ENCODE results near the gene SPINK6. TPM values are rescaled to one million over a fixed set of nuclear protein-coding genes. Genes with fewer than 3 reads are reported as not detected.

Gene SPINK6
- total RNA-seq, 1 donor from 2014 or later: not detected

DNA sequence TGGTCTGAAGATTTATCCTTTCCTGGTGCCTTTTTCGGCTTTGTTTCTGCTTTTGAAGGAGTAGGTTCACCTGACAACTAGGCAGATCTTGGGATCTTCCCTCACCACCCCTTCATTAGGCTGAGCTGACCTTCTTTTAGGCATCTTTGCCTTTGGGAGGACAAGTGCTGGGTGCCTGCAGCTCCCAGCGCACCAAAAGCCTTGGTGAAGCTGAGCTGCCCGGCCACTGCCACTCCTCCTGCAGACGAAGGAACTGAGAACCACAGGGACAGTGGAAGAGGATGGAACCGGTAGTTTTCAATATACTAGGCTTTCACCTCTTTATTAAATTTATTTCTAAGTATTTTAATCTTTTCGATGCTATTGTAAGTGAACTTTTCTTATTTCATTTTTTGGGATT lies 18.7 kb downstream of the SPINK6 start:
- intact Hi-C loops (cut with DNase I): no loop called here
- no peaks in the 10 kb centered on the region for H3K9me3 ChIP-seq
- no peak for ATAC-seq

DNA sequence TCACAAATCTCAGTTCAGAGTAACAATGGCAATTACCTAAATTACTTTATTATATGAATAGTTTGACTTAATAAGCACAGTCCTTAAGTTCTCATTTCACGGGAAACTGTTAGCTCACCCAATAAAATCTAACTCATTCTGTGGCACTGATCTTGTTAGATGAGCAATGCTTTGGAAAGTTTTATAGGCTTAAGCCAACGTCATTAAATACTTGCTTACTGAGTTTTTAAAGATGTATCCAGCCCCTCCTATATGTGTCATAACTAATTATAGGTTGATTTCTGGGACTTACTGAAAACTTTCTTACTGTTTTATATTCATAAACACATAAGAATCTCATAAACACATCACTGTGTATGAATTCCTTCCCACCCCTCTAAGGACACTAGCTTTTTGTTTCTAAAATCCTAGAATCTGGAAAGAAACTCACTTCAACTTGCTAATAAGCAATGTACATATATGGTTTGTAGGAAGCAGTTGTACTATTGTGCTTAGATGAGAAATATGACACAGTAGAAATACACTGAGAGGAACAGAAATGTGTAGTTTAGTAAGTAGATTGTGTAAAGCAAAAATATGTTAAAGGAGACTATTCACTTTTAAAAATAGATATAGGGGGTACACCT lies 21.4 kb downstream of the SPINK6 start:
- TF ChIP-seq, protein P1, sequence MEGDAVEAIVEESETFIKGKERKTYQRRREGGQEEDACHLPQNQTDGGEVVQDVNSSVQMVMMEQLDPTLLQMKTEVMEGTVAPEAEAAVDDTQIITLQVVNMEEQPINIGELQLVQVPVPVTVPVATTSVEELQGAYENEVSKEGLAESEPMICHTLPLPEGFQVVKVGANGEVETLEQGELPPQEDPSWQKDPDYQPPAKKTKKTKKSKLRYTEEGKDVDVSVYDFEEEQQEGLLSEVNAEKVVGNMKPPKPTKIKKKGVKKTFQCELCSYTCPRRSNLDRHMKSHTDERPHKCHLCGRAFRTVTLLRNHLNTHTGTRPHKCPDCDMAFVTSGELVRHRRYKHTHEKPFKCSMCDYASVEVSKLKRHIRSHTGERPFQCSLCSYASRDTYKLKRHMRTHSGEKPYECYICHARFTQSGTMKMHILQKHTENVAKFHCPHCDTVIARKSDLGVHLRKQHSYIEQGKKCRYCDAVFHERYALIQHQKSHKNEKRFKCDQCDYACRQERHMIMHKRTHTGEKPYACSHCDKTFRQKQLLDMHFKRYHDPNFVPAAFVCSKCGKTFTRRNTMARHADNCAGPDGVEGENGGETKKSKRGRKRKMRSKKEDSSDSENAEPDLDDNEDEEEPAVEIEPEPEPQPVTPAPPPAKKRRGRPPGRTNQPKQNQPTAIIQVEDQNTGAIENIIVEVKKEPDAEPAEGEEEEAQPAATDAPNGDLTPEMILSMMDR (IDR thresholded peaks at IDR 0.05): no peak
- Histone ChIP-seq H3K9me3 (no peaks in the 10 kb centered on the region), H3K27ac (no peak overlapping the region), H3K36me3 (no peaks in the 10 kb centered on the region), H3K27me3 (ENCODE audit: low read depth) (no peaks in the 10 kb centered on the region), H3K4me1 (no peaks in the 10 kb centered on the region), H3K4me3 (no peak overlapping the region)
- intact Hi-C loops (cut with DNase I): no loop called here
- no peak for ATAC-seq
- DNase-seq: no peak

More for the DNA sequence above, 18.7 kb downstream of the SPINK6 start:
- no peak overlapping the region for H3K4me3 ChIP-seq
- no peaks in the 10 kb centered on the region for H3K4me1 ChIP-seq
- TF ChIP-seq, protein P1 (IDR thresholded peaks at IDR 0.05): no peak
- H3K36me3 ChIP-seq: no peaks in the 10 kb centered on the region
- DNase-seq: peak; percentile 23
- no peak overlapping the region for H3K27ac ChIP-seq
- H3K27me3 ChIP-seq (ENCODE audit: low read depth): no peaks in the 10 kb centered on the region

DNA sequence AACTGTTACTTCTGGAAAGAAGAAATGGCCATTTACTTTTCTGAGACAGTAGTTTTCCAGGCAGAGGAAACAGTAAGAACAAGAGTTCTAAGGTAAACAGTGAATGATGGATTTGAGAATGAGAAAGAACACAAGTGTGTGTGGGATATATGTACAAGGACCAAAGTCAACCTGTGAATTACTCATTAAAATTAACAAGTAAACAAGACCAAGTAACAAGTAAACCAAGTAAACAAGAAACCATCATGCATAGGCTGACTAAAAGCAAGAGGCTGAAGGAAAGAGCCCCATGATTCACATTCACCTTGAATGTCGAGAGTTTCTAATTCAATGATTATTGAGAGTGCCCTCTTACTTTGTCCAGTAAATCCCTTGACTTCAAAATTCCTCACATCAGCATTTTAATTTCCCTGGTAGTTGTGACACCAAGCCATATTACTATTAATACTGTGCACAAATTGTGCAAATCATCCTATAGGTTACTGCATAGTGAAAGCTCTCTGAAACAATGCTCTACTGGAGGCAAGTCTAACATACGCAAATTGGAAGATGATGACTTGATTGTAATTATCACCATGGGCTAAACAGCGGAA lies 25.6 kb downstream of the SPINK6 start:
- intact Hi-C loops (cut with DNase I): no loop called here
- no peaks in the 10 kb centered on the region for H3K27me3 ChIP-seq (ENCODE audit: low read depth)
- no peaks in the 10 kb centered on the region for H3K9me3 ChIP-seq
- TF ChIP-seq, protein P1 (IDR thresholded peaks at IDR 0.05): no peak
- H3K27ac ChIP-seq: no peak overlapping the region
- H3K4me3 ChIP-seq: no peak overlapping the region
- no peaks in the 10 kb centered on the region for H3K36me3 ChIP-seq
- H3K4me1 ChIP-seq: no peaks in the 10 kb centered on the region
- no peak for ATAC-seq
- no peak for DNase-seq

DNA sequence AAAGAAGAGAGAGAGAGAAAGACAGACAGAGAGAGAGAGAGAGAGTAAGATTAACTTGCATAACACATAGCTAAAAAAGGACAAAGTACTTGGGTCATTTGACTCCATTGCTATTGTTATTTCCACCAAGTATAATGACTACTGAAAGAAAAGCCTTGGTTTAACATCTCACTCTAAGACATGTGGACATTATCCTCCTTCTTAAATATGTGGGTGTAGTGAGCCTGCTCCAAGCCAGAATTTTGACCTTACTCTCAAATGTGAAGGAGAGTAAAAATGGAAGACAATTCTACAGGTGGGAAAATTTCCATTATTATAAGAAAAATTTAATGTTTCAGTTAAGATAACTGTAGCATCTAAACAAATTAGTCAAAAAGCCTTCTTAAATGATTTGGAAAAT lies 27.0 kb downstream of the SPINK6 start:
- H3K27ac ChIP-seq: no peak overlapping the region
- TF ChIP-seq, protein P1 (IDR thresholded peaks at IDR 0.05): no peak
- H3K4me1 ChIP-seq: no peaks in the 10 kb centered on the region
- H3K27me3 ChIP-seq (ENCODE audit: low read depth): no peaks in the 10 kb centered on the region
- H3K9me3 ChIP-seq: no peaks in the 10 kb centered on the region
- intact Hi-C loops (cut with DNase I): no loop called here
- no peak for DNase-seq
- no peaks in the 10 kb centered on the region for H3K36me3 ChIP-seq
- no peak overlapping the region for H3K4me3 ChIP-seq
- no peak for ATAC-seq

DNA sequence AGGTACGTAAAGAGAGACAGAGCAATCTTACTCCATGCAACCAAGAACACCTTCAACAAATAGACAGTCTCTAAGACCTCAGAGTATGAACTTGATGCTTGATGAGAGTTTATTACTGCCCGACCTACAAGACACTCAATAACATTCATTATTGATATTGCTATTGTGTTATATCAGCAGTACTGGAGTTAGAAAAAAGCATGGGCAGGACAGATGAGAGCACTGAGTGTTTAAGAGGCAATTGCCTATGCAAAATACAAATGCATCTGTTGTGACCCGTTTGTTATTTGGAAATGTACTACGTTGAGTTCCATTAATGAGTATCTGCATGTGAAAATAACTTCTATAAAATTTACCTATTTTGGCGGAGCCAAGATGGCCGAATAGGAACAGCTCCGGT lies 27.4 kb downstream of the SPINK6 start:
- no peaks in the 10 kb centered on the region for H3K36me3 ChIP-seq
- no peaks in the 10 kb centered on the region for H3K27me3 ChIP-seq (ENCODE audit: low read depth)
- no peak overlapping the region for H3K4me3 ChIP-seq
- H3K4me1 ChIP-seq: no peaks in the 10 kb centered on the region
- intact Hi-C loops (cut with DNase I): no loop called here
- no peak for ATAC-seq
- H3K9me3 ChIP-seq: no peaks in the 10 kb centered on the region
- TF ChIP-seq, protein P1 (IDR thresholded peaks at IDR 0.05): no peak
- no peak overlapping the region for H3K27ac ChIP-seq
- no peak for DNase-seq
